HG03095 (cell line): ENCODE measurements around the gene COQ10B.
A peak's percentile ranks its signal among the peaks of the same experiment; 100 is the strongest.

Experiments
- ATAC-seq: cut with Tn5 transposase; IDR thresholded peaks from one replicate; pipeline ENCODE4 v1.9.1; 2021; ENCODE audit warnings: moderate library complexity; ENCODE audit not compliant: unreplicated experiment

The COQ10B gene

GRCh38 chr2:197499594-197500502 is 46.5 kb downstream of the COQ10B start, which contains the start of the genes HSPD1 and HSPE1:
TSS of gene HSPD1 (minus strand) at chr2:197499840. CDS start at chr2:197498848, 992 bp downstream.
TSS of gene HSPE1 (plus strand) at chr2:197500379. CDS start at chr2:197500437, 58 bp downstream.
- peak; percentile 78 for ATAC-seq

GRCh38 chr2:197500503-197501131 is 47.3 kb downstream of the COQ10B start:
- ATAC-seq: peak; percentile 3

- ATAC-seq: no peak
These were observed 48.8 kb downstream of the COQ10B start for GRCh38 chr2:197502201-197502600.

GRCh38 chr2:197502685-197503084 is 49.3 kb downstream of the COQ10B start:
- no peak for ATAC-seq

- ATAC-seq: no peak
These were observed 50.6 kb downstream of the COQ10B start for GRCh38 chr2:197504000-197504399.

- no peak for ATAC-seq
These were observed 51.2 kb downstream of the COQ10B start for GRCh38 chr2:197504512-197504911.

- no peak for ATAC-seq
These were observed 53.3 kb downstream of the COQ10B start for GRCh38 chr2:197506658-197507057.

- no peak for ATAC-seq
These were observed 60.6 kb downstream of the COQ10B start for GRCh38 chr2:197513915-197514314.

- ATAC-seq: no peak
These were observed 61.4 kb downstream of the COQ10B start for GRCh38 chr2:197514754-197515153.

GRCh38 chr2:197515315-197515738 is 62.0 kb downstream of the COQ10B start:
- ATAC-seq: peak; percentile 10

- peak; percentile 90 for ATAC-seq
These were observed 62.5 kb downstream of the COQ10B start, which contains the start of gene MOB4 for GRCh38 chr2:197515739-197516392. TSS of gene MOB4 (plus strand) at chr2:197516066. CDS start at chr2:197516087, 21 bp downstream.

- peak; percentile 8 for ATAC-seq
These were observed 63.0 kb downstream of the COQ10B start for GRCh38 chr2:197516393-197516761.

- ATAC-seq: no peak
These were observed 63.8 kb downstream of the COQ10B start for GRCh38 chr2:197517150-197517549.
